Esophagus squamous epithelium (tissue), 4 donors: ENCODE data around the gene SIX3.

Source experiments
- CTCF ChIP-seq, 6 experiments: fragments of 450-650 bp in 4 of 6; fragments of 200-600 bp in 2 of 6; sonication (generic) in 2 of 6; IDR thresholded peaks; one replicate each; pipeline ENCODE4 v1.5.1; 2016 to 2019; ENCODE audit warnings: antibody characterized with exemption in 6 of 6, mild to moderate bottlenecking in 4 of 6, moderate library complexity in 4 of 6
- POLR2A ChIP-seq, 4 donors: fragments of 450-650 bp; IDR thresholded peaks; one replicate each; pipeline ENCODE4 v1.6.1; 2017; ENCODE audit warnings: antibody characterized with exemption in 4 of 4, mild to moderate bottlenecking in 4 of 4, moderate library complexity in 3 of 4

GRCh38 chr2:44929159-44929734 is 12.3 kb upstream of the SIX3 start:
- TF ChIP-seq CTCF (IDR thresholded peaks at IDR 0.05) (no peak), POLR2A (IDR thresholded peaks at IDR 0.05) (no peak)
